ENCODE results near the gene ARL16.

DNA sequence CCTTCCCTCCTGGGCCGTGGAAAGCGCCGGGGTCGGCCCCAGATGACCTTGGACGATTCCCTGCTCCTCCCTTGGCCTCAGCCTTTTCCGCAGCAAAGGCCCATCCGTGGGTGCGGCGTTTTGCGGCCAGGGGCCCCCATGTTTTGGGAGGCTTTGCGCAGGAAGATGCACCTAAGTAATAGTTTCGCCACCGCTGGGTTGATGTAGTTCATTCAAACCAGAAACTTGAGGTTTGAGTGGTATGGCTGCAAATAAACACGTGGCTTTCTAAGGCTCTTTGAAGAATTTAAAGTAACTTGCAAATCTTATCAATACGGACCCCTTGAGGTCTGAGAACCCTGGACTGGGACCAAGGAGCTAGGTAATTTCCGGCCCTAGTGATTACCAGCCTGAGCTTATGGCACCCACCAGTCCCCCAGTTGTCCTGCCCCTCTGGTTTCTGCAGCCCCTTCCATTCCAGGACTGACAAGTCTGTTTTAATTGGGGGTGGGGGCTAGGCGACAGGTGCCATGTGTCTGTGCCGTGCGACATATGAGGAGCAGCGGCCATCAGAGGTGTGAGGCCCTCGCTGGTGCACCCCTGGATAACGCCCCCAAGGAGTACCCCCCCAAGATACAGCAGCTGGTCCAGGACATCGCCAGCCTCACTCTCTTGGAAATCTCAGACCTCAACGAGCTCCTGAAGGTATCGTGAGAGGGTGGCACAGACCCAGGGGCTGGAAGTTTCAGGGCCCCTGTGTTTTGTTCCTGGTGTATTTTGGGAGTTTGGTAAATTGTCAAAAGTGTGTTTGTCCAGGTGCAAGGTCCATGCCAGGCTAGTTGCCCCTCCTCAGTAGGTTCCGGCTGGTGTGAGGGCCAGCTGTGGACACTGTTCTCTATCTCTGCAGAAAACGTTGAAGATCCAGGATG is 20.4 kb upstream of the ARL16 start:
- no peak for TF ChIP-seq POLR2AphosphoS5 (IDR thresholded peaks at IDR 0.05; ENCODE audit: insufficient read depth in 1 of 2, low read depth in 1 of 2)
- TF ChIP-seq POLR2A (IDR thresholded peaks at IDR 0.05) = no peak
- TF ChIP-seq, protein P1, sequence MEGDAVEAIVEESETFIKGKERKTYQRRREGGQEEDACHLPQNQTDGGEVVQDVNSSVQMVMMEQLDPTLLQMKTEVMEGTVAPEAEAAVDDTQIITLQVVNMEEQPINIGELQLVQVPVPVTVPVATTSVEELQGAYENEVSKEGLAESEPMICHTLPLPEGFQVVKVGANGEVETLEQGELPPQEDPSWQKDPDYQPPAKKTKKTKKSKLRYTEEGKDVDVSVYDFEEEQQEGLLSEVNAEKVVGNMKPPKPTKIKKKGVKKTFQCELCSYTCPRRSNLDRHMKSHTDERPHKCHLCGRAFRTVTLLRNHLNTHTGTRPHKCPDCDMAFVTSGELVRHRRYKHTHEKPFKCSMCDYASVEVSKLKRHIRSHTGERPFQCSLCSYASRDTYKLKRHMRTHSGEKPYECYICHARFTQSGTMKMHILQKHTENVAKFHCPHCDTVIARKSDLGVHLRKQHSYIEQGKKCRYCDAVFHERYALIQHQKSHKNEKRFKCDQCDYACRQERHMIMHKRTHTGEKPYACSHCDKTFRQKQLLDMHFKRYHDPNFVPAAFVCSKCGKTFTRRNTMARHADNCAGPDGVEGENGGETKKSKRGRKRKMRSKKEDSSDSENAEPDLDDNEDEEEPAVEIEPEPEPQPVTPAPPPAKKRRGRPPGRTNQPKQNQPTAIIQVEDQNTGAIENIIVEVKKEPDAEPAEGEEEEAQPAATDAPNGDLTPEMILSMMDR (IDR thresholded peaks at IDR 0.05) = no peak
